DND-41 (cell line): ENCODE results near the gene CXCL16.

Experiments used
- CTCF ChIP-seq: IDR thresholded peaks from 2 replicates; pipeline ENCODE4 v1.5.1; 2012; ENCODE audit warnings: borderline replicate concordance, low read length, moderate library complexity, mild to moderate bottlenecking; ENCODE audit not compliant: poor library complexity, severe bottlenecking; ENCODE audit errors: extremely low read depth
- EZH2 ChIP-seq: IDR thresholded peaks from 3 replicates; pipeline ENCODE4 v1.6.1; 2012; ENCODE audit warnings: borderline replicate concordance, low read depth, mild to moderate bottlenecking, moderate library complexity, low read length, inconsistent platforms; ENCODE audit not compliant: severe bottlenecking

DNA sequence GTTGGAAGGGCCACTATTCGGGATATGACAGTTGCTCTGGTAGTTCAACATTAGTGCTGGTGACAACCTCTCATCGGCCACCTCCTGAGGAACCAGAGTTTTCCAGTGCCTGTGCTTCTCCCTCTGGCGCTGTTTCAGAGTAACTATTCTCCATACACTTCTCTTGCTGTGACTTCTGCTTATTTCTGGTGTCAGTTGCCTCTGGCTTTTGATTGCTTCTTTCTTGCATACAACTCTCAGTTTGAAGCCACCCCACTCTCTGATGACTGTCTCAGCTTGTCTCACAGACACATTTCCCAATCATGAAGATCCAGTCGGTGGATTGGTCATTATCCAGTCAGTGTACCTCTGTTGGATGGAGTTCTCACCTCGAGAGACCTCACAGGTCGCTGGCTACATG, 28.6 kb upstream of the CXCL16 start:
- TF ChIP-seq CTCF (no peak), EZH2 (no peak)
